GM21825 (cell line): ENCODE results near the gene POU5F2.

Experiments used
- ATAC-seq: cut with Tn5 transposase; IDR thresholded peaks from one replicate; pipeline ENCODE4 v1.9.1; 2021; ENCODE audit warnings: mild to moderate bottlenecking, moderate library complexity; ENCODE audit not compliant: unreplicated experiment

POU5F2 gene

GRCh38 chr5:93716453-93716852 lies 24.9 kb downstream of the POU5F2 start:
- no peak for ATAC-seq

- ATAC-seq, result no peak
Measured at GRCh38 chr5:93715761-93716160, 25.6 kb downstream of the POU5F2 start.

GRCh38 chr5:93715327-93715726 lies 26.1 kb downstream of the POU5F2 start:
- ATAC-seq, result no peak

GRCh38 chr5:93708442-93708841 lies 33.0 kb downstream of the POU5F2 start:
- ATAC-seq, result no peak

- ATAC-seq, result no peak
Measured at GRCh38 chr5:93705896-93706295, 35.5 kb downstream of the POU5F2 start.

- ATAC-seq, result no peak
Measured at GRCh38 chr5:93704996-93705395, 36.4 kb downstream of the POU5F2 start.

- no peak for ATAC-seq
Measured at GRCh38 chr5:93691997-93692396, 49.4 kb downstream of the POU5F2 start.
